ENCODE measurements around the gene CYREN.

- TF ChIP-seq CTCF (IDR thresholded peaks at IDR 0.05; ENCODE audit: insufficient read depth, low read length, poor library complexity, severe bottlenecking) (no peak), EZH2phosphoT487 (conservative IDR thresholded peaks at IDR 0.05; ENCODE audit: low read length) (no peak)
Observed at GRCh38 chr7:135178364-135178763, 7.9 kb upstream of the CYREN start.
